Measurements from ENCODE around the gene TNFRSF14. TPM values are rescaled to one million over a fixed set of nuclear protein-coding genes. Genes with fewer than 3 reads are reported as not detected.

The TNFRSF14 gene
- total and polyA plus RNA-seq, 2 of the 13 experiments (the other 11 are each of a cell fraction or from before 2014, with no cell fraction given) = 11.9 to 49.9 TPM

DNA sequence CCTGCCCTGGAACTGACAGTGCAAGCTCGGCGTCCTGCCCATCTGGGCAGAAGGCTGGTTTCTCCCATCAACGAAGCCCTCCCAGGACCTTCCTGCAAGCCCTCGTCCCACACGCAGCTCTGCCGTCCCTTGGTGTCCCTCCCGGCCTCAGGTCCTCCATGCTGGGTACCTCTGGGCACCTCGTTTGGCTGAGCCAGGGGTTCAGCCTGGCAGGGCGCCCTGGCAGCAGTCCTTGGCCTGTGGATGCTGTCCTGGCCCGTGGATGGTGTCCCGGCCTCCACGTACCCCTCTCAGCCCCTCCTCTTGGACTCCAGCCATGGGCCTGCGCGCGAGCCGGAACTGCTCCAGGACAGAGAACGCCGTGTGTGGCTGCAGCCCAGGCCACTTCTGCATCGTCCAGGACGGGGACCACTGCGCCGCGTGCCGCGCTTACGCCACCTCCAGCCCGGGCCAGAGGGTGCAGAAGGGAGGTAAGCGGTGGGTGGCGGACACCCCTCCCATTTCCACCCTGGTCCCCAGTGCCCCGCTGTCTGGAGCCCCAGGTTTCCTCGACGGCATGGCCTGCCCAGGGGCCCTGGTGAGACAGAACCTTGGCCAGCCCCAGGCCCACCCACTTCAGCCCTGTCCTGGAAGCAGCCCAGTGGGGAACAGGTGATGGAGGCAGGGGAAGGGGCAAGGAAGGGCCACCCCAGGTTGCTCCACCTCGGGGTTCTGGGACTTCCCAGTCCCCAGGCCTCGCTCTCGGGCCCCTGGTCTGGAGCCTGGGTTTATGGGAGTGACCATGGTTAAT lies 3.5 kb downstream of the TNFRSF14 start:
- FAIRE-seq (no peak), DNase-seq (ENCODE audit: low spot score) (no peak), ATAC-seq (no peak)
- H3K4me1 ChIP-seq (ENCODE audit: insufficient read depth, low read length) = peaks cover 25% of the 10 kb centered on the region
- in situ Hi-C loops (cut with HindIII; ENCODE audit: extremely low pct_ligation_motif_present, low pct_unique_long_range_greater_than_20kb) = no loop called here
- H3K9me3 ChIP-seq (ENCODE audit: low read length) = no peaks in the 10 kb centered on the region
- H3K27me3 ChIP-seq (ENCODE audit: control insufficient read depth in 1 of 2, insufficient read depth in 2 of 2, low read length in 2 of 2) = no peaks in the 10 kb centered on the region; a peak in 1 of 5 replicates
- intact Hi-C loops (cut with micrococcal nuclease; ENCODE audit: unreplicated experiment) = loop anchor here (5.0 kb wide), 1 partner anchor 73 kb away; the partner anchor contains the start of gene MMEL1
- 0 out of 2 replicates have a peak, but pooled peaks cover 4% of the 10 kb centered on the region for H4K20me1 ChIP-seq (ENCODE audit: insufficient read depth, low read length)
- H2AFZ ChIP-seq (ENCODE audit: low read length) = no peak overlapping the region
- WGBS (ENCODE audit: low lambda C conversion rate) = 85% methylated on average over 15 of the region's 35 CpGs
- H3K4me2 ChIP-seq (ENCODE audit: low read depth, low read length) = no peak overlapping the region
- ChIA-PET POLR2A (interaction anchor here (2.2 kb wide), 1 partner anchor 14 kb away, joined by 8 read pairs; no protein-coding TSS in a partner anchor), CTCF (ENCODE audit: low intra/inter-chr PET ratio, low total read pairs) (no interaction called here)
- H3K27ac ChIP-seq (ENCODE audit: extremely low read length, insufficient read depth, low read length) = no peak overlapping the region
- H3K4me3 ChIP-seq (replicated peaks in 1 of 3; ENCODE audit: insufficient read depth in 1 of 3, low read depth in 2 of 3, low read length in 3 of 3) = no peak overlapping the region
- no peak overlapping the region for H3K9ac ChIP-seq (ENCODE audit: insufficient read depth, low read depth, low read length)
- TF ChIP-seq PTBP1 (IDR thresholded peaks at IDR 0.05; ENCODE audit: low read depth, low read length, poor library complexity, severe bottlenecking) = no peak
- TF ChIP-seq RBFOX2 (IDR thresholded peaks at IDR 0.05; ENCODE audit: low read depth, low read length) = peak; percentile 44; the same call in 1 of the 2 replicates
- H3K79me2 ChIP-seq (ENCODE audit: insufficient read depth, low read length) = no peaks in the 10 kb centered on the region
- no peaks in the 10 kb centered on the region; a peak in 1 of 5 replicates for H3K36me3 ChIP-seq (replicated peaks in 1 of 2; ENCODE audit: control insufficient read depth in 1 of 2, insufficient read depth in 2 of 2, low read length in 2 of 2)
- BruUV-seq (replicated peaks) = no TSS peak

- WGBS (ENCODE audit: low lambda C conversion rate) = 86% methylated on average over 7 of the region's 15 CpGs
- intact Hi-C loops (cut with micrococcal nuclease; ENCODE audit: unreplicated experiment) = no loop called here
- no peak overlapping the region for H2AFZ ChIP-seq (ENCODE audit: low read length)
- FAIRE-seq = no peak
- BruUV-seq (replicated peaks) = no TSS peak
- H3K9ac ChIP-seq (ENCODE audit: insufficient read depth, low read depth, low read length) = no peak overlapping the region
- H4K20me1 ChIP-seq (ENCODE audit: insufficient read depth, low read length) = 0 out of 2 replicates have a peak, but pooled peaks cover 4% of the 10 kb centered on the region
- H3K36me3 ChIP-seq (replicated peaks in 1 of 2; ENCODE audit: control insufficient read depth in 1 of 2, insufficient read depth in 2 of 2, low read length in 2 of 2) = no peaks in the 10 kb centered on the region; a peak in 1 of 5 replicates
- CTCF ChIA-PET (ENCODE audit: low intra/inter-chr PET ratio, low total read pairs) = no interaction called here
- DNase-seq (ENCODE audit: low spot score) = no peak
- H3K79me2 ChIP-seq (ENCODE audit: insufficient read depth, low read length) = no peaks in the 10 kb centered on the region
- peaks cover 18% of the 10 kb centered on the region for H3K4me1 ChIP-seq (ENCODE audit: insufficient read depth, low read length)
- no peaks in the 10 kb centered on the region; a peak in 2 of 5 replicates for H3K27me3 ChIP-seq (ENCODE audit: control insufficient read depth in 1 of 2, insufficient read depth in 2 of 2, low read length in 2 of 2)
- H3K27ac ChIP-seq (ENCODE audit: extremely low read length, insufficient read depth, low read length) = no peak overlapping the region
- POLR2A ChIA-PET = interaction anchor here (1.2 to 2.2 kb wide), 3 partner anchors 11 to 15 kb away, joined by 4 to 8 read pairs (median 4); no protein-coding TSS in a partner anchor
- H3K4me2 ChIP-seq (ENCODE audit: low read depth, low read length) = no peak overlapping the region
- H3K9me3 ChIP-seq (ENCODE audit: low read length) = no peaks in the 10 kb centered on the region
- ATAC-seq = no peak
- in situ Hi-C loops (cut with HindIII; ENCODE audit: extremely low pct_ligation_motif_present, low pct_unique_long_range_greater_than_20kb) = no loop called here
- H3K4me3 ChIP-seq (replicated peaks in 1 of 3; ENCODE audit: insufficient read depth in 1 of 3, low read depth in 2 of 3, low read length in 3 of 3) = no peak overlapping the region
- TF ChIP-seq, protein P1, sequence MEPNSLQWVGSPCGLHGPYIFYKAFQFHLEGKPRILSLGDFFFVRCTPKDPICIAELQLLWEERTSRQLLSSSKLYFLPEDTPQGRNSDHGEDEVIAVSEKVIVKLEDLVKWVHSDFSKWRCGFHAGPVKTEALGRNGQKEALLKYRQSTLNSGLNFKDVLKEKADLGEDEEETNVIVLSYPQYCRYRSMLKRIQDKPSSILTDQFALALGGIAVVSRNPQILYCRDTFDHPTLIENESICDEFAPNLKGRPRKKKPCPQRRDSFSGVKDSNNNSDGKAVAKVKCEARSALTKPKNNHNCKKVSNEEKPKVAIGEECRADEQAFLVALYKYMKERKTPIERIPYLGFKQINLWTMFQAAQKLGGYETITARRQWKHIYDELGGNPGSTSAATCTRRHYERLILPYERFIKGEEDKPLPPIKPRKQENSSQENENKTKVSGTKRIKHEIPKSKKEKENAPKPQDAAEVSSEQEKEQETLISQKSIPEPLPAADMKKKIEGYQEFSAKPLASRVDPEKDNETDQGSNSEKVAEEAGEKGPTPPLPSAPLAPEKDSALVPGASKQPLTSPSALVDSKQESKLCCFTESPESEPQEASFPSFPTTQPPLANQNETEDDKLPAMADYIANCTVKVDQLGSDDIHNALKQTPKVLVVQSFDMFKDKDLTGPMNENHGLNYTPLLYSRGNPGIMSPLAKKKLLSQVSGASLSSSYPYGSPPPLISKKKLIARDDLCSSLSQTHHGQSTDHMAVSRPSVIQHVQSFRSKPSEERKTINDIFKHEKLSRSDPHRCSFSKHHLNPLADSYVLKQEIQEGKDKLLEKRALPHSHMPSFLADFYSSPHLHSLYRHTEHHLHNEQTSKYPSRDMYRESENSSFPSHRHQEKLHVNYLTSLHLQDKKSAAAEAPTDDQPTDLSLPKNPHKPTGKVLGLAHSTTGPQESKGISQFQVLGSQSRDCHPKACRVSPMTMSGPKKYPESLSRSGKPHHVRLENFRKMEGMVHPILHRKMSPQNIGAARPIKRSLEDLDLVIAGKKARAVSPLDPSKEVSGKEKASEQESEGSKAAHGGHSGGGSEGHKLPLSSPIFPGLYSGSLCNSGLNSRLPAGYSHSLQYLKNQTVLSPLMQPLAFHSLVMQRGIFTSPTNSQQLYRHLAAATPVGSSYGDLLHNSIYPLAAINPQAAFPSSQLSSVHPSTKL (CRISPR knock-in tag; IDR thresholded peaks at IDR 0.05) = no peak
- TF ChIP-seq THAP9 (CRISPR knock-in tag; IDR thresholded peaks at IDR 0.05; ENCODE audit: borderline replicate concordance) (no peak), ZSCAN9 (CRISPR knock-in tag; IDR thresholded peaks at IDR 0.05; ENCODE audit: borderline replicate concordance) (no peak)
These were observed 4.3 kb downstream of the TNFRSF14 start for GRCh38 chr1:2560299-2561073.

All from HepG2 (cell line).